Activated T-helper 2 cell treated with anti-CD3 and anti-CD28 coated beads, Interferon-gamma antibody, Interleukin-2, Interleukin-4, amounts not matched to agents 10 μg/mL and 5 μg/mL and 100 μg/mL, durations not matched to agents 14 hours and 24 hours and 36 hours (primary cell): ENCODE results near the gene SURF6. TPM values are rescaled to one million over a fixed set of nuclear protein-coding genes. Genes with fewer than 3 reads are reported as not detected.
"Not testable (repeated sequence)": the region's sequence is repeated elsewhere in the genome, so short reads cannot be mapped to it uniquely, and the experiment has no call there.

Experiments
- DNase-seq: peaks from one replicate; pipeline ENCODE4 v3.0.0; 2021; ENCODE audit warnings: low spot score
- H3K27ac Mint-ChIP-seq: one replicate; pipeline ENCODE4 v1.8.0; 2021; ENCODE audit warnings: mixed read lengths
- H3K27me3 Mint-ChIP-seq: one replicate; pipeline ENCODE4 v1.8.0; 2021; ENCODE audit warnings: low read depth, mixed read lengths
- H3K36me3 Mint-ChIP-seq: one replicate; pipeline ENCODE4 v1.8.0; 2021; ENCODE audit warnings: low read depth, mixed read lengths
- H3K4me1 Mint-ChIP-seq: one replicate; pipeline ENCODE4 v1.8.0; 2021; ENCODE audit warnings: low read depth, mixed read lengths
- H3K4me3 Mint-ChIP-seq: one replicate; pipeline ENCODE4 v1.8.0; 2021; ENCODE audit warnings: low read depth, mild to moderate bottlenecking, moderate library complexity, mixed read lengths
- H3K9me3 Mint-ChIP-seq: one replicate; pipeline ENCODE4 v1.8.0; 2021; ENCODE audit warnings: mixed read lengths
- intact Hi-C: fragments of 100-400 bp; cut with micrococcal nuclease; formaldehyde crosslinking; loops from one replicate; pipeline ENCODE4 v1.15.1; 2023
- total RNA-seq: library from RNA; stranded (reverse); gene quantifications from 2 replicates; pipeline ENCODE4 v1.2.3, GENCODE V29; 2022

Gene SURF6
- total RNA-seq: 23.0 and 24.4 TPM in 2 replicates

DNA sequence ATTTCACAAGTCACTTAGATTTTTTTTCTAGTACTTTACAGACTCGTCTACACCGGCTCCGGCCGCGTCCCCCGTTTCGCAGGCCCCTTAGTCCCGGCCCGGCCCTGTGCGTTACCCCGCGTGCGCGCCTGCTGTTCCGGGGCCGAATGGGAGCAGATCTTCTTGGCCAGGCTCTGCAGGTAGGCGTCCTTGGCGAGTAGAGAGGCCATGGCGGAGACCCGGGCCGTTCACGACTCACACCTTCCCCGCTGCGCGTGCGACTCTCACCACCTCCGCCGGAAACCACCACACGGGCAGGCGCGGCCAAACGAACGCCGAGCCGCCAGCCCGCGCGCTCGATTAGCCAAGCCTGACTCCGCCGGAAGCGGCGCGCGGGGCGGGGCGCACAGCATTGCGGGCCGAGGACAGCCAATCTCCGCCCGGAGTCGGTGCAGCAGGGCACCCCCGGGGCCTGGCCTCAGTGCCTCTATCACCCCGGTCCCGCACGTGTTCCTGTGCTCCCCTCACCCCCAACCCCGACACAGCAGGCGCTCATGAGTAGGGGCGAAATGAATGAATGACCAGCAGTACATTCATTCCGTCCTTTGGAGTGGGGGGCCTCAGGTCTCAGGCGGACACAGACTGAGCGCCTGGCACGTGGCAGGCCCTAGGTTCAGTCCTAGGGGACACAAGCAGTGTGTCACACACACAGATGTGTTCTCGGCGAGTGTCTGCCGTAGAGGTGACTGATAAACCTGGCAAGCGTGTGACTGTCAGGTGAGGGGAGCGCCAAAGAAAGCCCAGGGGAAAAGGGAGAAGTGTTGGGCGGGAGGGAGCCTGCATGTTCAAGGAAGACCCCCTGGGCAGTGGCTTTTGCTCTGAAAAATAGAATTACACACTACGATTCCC, at the start of gene SURF6:
Gene SURF6, minus strand, starts transcription at position 265 of the 888 bp plus-strand sequence. Its CDS starts 56 bp downstream, at position 209.
- Mint-ChIP-seq H3K36me3 (peaks cover 76% of the 10 kb centered on the region), H3K27ac (peak within 1 kb of the TSS; percentile 89), H3K4me3 (peak within 1 kb of the TSS; percentile 94), H3K4me1 (peaks cover 17% of the 10 kb centered on the region), H3K9me3 (no peaks in the 10 kb centered on the region), H3K27me3 (no peaks in the 10 kb centered on the region)
- peak; percentile 93 for DNase-seq
- intact Hi-C loops: loop anchor here (1.0 to 10.0 kb wide), 4 partner anchors 12 to 151 kb away; partner anchors contain the start of genes MED22, RPL7A, SURF1 and SURF2

DNA sequence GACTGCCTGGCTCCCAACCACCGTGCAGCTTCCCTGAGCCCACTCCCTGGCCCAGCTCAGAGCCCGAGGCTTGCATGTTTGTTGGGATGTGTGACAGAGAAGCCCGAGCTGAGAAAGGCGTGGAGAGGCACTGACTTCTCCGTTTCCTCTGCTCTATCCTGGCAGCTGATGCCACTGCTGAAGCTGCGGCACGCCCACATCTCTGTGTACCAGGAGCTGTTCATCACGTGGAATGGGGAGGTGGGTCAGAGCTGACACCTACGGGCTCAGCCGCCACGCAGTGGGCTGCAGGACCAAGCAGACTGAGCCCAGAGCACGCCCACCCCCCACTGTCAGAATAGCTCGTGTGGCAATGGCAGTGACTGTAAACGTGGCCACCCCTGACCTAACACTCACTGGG, 49.5 kb upstream of the SURF6 start:
- Mint-ChIP-seq H3K36me3 (no peaks in the 10 kb centered on the region), H3K27ac (no peak overlapping the region), H3K27me3 (no peaks in the 10 kb centered on the region), H3K4me3 (no peak overlapping the region), H3K9me3 (no peaks in the 10 kb centered on the region), H3K4me1 (no peaks in the 10 kb centered on the region)
- no peak for DNase-seq
- intact Hi-C loops: no loop called here

DNA sequence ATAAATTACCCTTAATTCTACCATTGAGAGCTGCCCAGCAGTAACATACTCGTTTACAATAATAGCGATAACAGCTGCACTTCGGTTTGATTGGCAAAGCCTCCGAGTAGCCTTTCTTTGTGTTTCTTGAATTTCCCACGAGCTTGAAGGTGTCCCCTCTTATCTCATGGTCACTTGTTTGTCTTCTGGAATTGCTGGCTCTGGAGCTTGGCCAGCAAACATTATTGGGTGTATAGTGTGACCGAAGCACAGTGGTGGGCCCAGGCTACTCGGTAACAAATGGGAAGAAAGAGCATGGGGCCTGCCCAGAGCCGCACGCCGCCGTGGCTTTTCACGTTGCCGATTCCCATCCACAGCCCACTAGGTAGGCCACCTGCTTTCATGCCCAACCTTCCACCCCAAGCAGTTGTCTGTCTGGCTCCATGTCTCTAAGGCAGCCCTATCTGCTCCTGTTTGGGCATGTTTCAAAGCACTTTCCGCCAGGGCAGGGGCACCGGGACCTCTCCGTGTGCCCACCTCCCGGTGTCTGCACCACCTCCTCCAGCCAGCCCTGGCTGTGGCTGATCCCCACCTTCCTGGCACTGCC, 48.8 kb upstream of the SURF6 start:
- no peaks in the 10 kb centered on the region for H3K9me3 Mint-ChIP-seq
- H3K36me3 Mint-ChIP-seq: no peaks in the 10 kb centered on the region
- no peaks in the 10 kb centered on the region for H3K4me1 Mint-ChIP-seq
- no peaks in the 10 kb centered on the region for H3K27me3 Mint-ChIP-seq
- no peak overlapping the region for H3K4me3 Mint-ChIP-seq
- no peak overlapping the region for H3K27ac Mint-ChIP-seq
- intact Hi-C loops: no loop called here
- no peak for DNase-seq

DNA sequence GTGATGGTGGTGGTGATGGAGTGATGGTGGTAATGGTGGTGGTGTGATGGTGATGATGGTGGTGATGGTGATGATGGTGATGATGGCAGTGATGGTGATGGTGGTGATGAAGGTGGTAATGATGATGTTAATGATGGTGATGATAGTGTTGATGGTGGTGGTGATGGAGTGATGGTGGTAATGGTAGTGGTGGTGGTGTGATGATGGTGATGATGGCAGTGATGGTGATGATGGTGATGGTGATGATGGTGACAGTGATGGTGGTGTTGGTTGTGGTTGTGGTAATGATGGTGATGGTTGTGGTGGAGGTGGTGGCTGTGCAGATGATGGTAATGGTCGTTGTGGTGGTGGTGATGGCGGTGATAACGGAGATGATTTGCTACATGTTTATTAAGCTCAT, 47.5 kb upstream of the SURF6 start:
- H3K4me1 Mint-ChIP-seq: no peaks in the 10 kb centered on the region
- no peak overlapping the region for H3K27ac Mint-ChIP-seq
- no peak for DNase-seq
- no peaks in the 10 kb centered on the region for H3K27me3 Mint-ChIP-seq
- no peaks in the 10 kb centered on the region for H3K36me3 Mint-ChIP-seq
- H3K9me3 Mint-ChIP-seq: no peaks in the 10 kb centered on the region
- intact Hi-C loops: no loop called here
- no peak overlapping the region for H3K4me3 Mint-ChIP-seq

DNA sequence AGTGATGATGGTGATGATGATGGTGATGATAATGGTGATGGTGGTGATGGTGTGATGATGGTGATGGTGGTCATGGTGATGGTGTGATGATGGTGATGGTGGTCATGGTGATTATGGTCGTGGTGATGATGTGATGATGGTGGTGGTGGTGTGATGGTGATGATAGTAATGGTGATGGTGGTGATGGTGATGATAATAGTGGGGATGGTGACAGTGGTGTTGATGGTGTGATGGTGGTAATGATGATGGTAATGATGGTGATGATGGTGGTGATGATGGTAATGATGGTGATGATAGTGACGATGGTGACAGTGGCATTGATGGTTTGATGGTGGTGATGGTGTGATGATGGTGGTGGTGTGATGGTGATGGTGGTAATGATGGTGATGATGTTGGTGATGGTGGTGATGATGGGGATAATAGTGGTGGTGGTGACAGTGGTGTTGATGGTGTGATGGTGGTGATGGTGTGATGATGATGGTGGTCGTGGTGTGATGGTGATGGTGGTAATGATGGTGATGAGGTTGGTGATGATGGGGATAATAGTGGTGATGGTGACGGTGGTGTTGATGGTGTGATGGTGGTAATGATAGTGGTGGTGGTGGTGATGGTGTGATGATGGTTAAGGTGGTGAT, 46.6 kb upstream of the SURF6 start:
- Mint-ChIP-seq H3K4me1 (no peaks in the 10 kb centered on the region), H3K4me3 (no peak overlapping the region)

DNA sequence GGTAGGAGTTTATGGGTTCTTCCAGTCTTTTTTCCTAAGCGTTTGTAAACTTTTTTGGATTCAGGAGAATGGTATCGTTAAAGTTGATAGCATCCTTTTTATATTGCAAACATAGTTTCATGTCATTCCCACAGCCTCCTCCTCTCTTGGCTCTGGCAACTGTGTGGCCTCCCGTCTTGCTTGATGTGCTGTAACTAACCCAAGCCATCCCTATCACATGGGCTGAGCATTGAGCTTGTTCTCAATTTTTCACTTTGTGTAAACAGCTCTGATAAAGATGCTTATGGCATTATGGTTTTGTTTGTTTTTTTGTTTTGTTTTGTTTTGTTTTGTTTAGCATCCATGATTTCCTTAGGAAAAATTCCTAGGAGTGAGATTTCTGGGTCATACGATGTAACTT, 44.7 kb upstream of the SURF6 start:
- intact Hi-C loops: no loop called here
- Mint-ChIP-seq H3K9me3 (no peaks in the 10 kb centered on the region), H3K4me3 (no peak overlapping the region), H3K36me3 (no peaks in the 10 kb centered on the region), H3K4me1 (no peaks in the 10 kb centered on the region), H3K27ac (no peak overlapping the region), H3K27me3 (peaks cover 2% of the 10 kb centered on the region)
- no peak for DNase-seq

More for the DNA sequence above, 46.6 kb upstream of the SURF6 start:
- DNase-seq: no peak
- Mint-ChIP-seq H3K9me3 (no peaks in the 10 kb centered on the region), H3K27me3 (no peaks in the 10 kb centered on the region), H3K27ac (no peak overlapping the region), H3K36me3 (no peaks in the 10 kb centered on the region)
- intact Hi-C loops: no loop called here

DNA sequence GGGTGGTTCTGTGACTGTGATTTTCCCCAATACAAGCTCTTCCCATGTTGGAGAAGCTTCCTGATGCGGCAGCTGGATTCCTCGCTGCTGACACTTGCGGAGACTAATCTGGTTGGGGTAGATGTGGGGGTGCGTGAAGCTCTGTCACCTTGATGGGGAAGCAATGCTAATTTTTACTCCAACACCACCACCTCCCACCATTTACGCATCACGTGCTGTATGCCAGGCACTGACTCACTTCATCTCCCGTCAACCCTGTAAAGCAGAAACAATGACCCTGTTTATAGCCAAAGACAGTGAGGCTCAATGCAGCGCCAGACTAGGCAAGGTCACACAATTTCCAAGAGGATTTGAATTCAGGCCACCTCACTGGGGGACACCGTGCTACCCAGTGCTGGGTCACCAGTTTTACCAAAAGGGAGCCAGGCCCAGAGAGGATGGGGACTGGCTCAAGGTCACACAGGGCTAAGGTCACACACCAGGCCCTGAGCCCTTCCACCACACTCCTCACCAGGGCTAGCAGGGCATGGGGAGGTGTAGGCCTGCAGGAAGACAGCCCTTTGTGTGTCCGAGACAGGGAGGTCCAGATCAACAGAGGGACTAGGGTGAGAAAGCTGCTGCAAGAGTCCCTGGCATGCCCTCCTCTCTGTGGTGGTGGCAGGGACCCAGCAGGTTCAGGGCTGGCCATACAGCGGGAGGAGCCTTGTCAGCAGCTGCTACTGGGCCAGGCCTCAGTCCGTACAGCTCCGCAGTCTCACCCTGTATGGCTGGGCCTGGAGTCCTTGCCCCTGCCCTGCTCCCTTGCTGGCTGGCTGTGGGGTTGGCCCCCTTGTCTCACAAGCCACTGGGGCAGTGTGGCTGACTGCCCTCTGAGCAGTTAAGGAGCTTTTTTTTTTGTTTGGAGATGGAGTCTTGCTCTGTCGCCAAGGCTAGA, 43.4 kb upstream of the SURF6 start:
- Mint-ChIP-seq H3K27me3 (peaks cover 2% of the 10 kb centered on the region), H3K4me1 (no peaks in the 10 kb centered on the region), H3K36me3 (peaks cover 8% of the 10 kb centered on the region), H3K4me3 (no peak overlapping the region), H3K9me3 (no peaks in the 10 kb centered on the region), H3K27ac (no peak overlapping the region)
- intact Hi-C loops: loop anchor here (10.0 kb wide), 2 partner anchors 235 to 345 kb away; partner anchors contain the start of gene GTF3C5
- DNase-seq: no peak

DNA sequence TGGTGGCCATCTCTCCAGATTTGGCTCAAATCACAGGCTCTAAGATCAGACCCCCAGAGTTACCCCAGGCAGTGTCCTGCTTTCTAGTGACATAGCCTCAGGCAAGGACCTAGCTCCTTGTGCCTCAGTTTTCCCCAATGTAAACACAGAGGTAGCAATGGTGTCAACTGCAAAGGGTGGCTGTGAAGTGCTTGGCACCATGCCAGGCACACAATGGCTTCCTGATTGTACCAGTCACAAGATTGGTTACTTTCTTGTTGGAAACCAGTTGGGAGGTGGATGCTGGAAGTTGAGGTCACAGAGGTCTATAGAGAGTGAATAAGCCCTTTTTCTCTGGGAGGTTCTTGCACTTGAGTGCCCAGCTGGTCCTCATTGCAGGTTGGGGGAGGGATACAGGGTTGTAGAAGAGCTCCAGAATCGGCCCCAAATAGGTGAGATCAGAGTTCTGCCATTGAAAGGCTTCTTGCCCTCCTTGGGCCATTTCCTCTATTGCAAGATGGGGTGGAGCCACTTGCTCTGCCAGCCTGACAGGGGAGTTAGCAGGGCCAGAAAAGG, 42.5 kb upstream of the SURF6 start:
- Mint-ChIP-seq H3K27me3 (peaks cover 2% of the 10 kb centered on the region), H3K9me3 (no peaks in the 10 kb centered on the region), H3K36me3 (peaks cover 15% of the 10 kb centered on the region), H3K27ac (no peak overlapping the region), H3K4me3 (no peak overlapping the region), H3K4me1 (no peaks in the 10 kb centered on the region)
- intact Hi-C loops: loop anchor here (10.0 kb wide), 2 partner anchors 234 to 344 kb away; partner anchors contain the start of gene GTF3C5
- DNase-seq: no peak

DNA sequence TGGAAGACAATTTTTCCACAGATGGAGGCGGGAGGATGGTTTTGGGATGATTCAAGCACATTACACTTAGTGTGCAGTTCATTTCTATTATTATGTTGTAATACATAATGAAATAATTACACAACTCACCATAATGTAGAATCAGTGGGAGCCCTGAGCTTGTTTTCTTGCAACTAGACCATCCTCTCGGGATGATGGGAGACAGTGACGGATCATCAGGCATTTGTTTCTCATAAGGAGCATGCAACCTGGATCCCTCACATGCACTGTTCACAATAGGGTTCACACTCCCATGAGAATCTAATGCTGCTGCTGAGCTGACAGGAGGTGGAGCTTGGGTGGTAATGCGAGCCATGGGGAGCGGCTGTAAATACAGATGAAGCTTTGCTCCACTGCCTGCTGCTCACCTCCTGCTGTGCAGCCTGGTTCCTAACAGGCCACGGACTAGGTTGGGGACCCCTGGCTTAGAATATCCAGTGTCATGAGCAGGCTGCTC, 41.8 kb upstream of the SURF6 start:
- H3K27me3 Mint-ChIP-seq: peaks cover 2% of the 10 kb centered on the region
- intact Hi-C loops: loop anchor here (10.0 kb wide), 2 partner anchors 233 to 343 kb away; partner anchors contain the start of gene GTF3C5
- H3K9me3 Mint-ChIP-seq: no peaks in the 10 kb centered on the region
- H3K4me3 Mint-ChIP-seq: no peak overlapping the region
- H3K27ac Mint-ChIP-seq: no peak overlapping the region
- H3K4me1 Mint-ChIP-seq: peaks cover 7% of the 10 kb centered on the region
- peaks cover 22% of the 10 kb centered on the region for H3K36me3 Mint-ChIP-seq
- DNase-seq: no peak

DNA sequence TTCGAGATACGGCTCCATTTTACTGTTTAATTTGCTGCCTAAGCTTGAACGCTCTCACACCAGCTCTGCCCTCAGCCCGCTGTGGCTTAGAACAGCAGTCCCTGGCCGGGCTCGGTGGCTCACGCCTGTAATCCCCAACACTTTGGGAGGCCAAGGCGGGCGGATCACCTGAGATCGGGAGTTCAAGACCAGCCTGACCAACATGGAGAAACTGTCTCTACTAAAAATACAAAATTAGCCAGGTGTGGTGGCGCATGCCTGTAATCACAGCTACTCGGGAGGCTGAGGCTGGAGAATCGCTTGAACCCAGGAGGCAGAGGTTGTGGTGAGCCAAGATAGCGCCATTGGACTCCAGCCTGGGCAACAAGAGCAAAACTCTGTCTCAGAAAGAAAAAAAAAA, 41.3 kb upstream of the SURF6 start:
- not testable (repeated sequence) for H3K27me3 Mint-ChIP-seq, H3K9me3 Mint-ChIP-seq, DNase-seq, H3K27ac Mint-ChIP-seq
- H3K36me3 Mint-ChIP-seq: peaks cover 27% of the 10 kb centered on the region
- intact Hi-C loops: loop anchor here (10.0 kb wide), 2 partner anchors 232 to 342 kb away; partner anchors contain the start of gene GTF3C5
- H3K4me1 Mint-ChIP-seq: peaks cover 12% of the 10 kb centered on the region
- peak overlapping the region; percentile 60 for H3K4me3 Mint-ChIP-seq

DNA sequence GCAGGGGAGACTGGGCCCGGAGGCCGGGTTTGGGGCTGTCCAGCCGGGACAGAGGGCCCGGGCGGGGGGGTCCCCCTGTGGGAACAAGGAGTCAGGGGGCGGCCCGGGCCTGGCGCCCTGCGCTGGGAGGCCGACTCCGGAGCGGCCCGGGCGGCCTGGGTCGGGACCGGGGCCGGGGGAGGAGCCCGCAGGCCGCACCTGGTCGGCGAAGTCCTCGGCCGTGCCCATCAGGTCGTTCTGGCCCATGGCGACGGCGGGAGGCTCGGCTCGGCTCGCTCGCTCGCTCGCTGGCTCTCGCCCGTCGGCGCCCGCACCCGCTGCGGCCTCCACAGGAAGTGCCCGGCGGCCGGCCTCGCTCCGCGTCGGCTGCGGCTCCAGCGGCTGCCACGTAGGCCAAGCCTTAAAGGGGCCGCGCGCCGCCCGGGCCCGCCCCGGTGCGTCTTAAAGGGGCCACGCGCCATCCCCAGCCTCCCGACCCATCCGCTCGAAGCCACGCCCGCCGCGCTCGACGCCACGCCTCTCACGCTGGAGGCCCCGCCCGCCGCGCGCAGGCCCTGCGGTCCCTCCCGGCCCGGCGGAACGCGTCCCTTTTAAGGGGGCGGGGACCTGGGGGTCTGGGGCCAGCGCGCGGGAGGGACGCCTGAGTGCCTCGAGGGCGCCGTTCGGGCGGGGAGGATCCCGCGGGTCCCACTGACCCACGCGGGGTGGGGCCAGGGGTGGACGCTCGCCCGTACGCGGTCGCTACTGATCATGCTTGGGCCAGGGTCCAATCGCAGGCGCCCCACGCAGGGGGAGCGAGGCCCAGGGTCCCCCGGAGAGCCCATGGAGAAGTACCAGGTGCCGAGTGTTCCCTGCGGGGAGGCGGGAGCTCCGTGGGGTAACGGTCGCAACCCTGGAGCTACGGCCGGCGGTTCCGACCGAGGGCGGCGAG, 40.0 kb upstream of the SURF6 start, which contains the start of the genes STKLD1 and SURF4:
Gene STKLD1, plus strand, starts transcription at position 643 of the 931 bp plus-strand sequence. Its CDS starts 108 bp downstream, at position 751.
Gene SURF4, minus strand, starts transcription at position 337 of the 931 bp plus-strand sequence. Its CDS starts 91 bp downstream, at position 246.
- peak; percentile 96 for DNase-seq
- H3K27ac Mint-ChIP-seq: peak within 1 kb of the TSS; percentile 96
- intact Hi-C loops: loop anchor here (1.0 to 10.0 kb wide), 4 partner anchors 28 to 341 kb away; partner anchors contain the start of genes GTF3C5, MED22, REXO4 and RPL7A
- peaks cover 39% of the 10 kb centered on the region for H3K36me3 Mint-ChIP-seq
- H3K9me3 Mint-ChIP-seq: no peaks in the 10 kb centered on the region
- peak within 1 kb of the TSS; percentile 87 for H3K4me3 Mint-ChIP-seq
- peaks cover 25% of the 10 kb centered on the region for H3K4me1 Mint-ChIP-seq
- peaks cover 2% of the 10 kb centered on the region for H3K27me3 Mint-ChIP-seq
